ENCODE results near the gene CHRM2.
"Not testable (repeated sequence)": the region's sequence is repeated elsewhere in the genome, so short reads cannot be mapped to it uniquely, and the experiment has no call there.

The CHRM2 gene

DNA sequence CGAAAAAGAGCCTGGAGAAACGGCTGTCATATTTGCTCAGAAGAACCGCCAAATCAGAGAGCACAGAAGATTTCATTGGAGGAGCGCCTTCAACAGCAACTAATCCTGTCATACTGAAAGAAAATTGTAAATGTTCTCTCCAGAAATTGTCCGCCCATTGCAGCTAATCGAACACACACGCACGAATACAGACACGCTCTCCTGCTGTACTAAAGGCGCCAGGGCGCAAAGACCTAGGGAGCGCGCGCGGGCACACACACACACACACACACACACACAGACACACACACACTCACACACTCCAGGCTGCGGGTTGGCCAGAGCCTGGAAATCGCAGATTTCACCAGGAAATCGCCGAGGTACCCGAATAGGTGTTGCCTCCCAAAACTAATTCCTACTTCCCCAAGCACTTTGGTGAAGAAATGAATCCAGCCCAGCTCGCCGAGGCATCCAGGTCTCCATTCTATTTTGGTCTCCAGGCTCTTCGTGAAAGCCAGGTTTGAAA, at the start of gene CHRM2:
Gene CHRM2 (plus strand): TSS at position 157 of the 505 bp plus-strand sequence. CDS start 146,214 bp downstream, outside the sequence.
- no peak for DNase-seq (ENCODE audit: low read depth in 3 of 3)

DNA sequence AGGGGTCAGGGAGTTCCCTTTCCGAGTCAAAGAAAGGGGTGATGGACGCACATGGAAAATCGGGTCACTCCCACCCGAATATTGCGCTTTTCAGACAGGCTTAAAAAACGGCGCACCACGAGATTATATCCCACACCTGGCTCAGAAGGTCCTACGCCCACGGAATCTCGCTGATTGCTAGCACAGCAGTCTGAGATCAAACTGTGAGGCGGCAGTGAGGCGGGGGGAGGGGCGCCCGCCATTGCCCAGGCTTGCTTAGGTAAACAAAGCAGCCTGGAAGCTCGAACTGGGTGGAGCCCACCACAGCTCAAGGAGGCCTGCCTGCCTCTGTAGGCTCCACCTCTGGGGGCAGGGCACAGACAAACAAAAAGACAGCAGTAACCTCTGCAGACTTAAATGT, 37.1 kb upstream of the CHRM2 start:
- not testable (repeated sequence) for DNase-seq (ENCODE audit: low read depth in 3 of 3)

DNA sequence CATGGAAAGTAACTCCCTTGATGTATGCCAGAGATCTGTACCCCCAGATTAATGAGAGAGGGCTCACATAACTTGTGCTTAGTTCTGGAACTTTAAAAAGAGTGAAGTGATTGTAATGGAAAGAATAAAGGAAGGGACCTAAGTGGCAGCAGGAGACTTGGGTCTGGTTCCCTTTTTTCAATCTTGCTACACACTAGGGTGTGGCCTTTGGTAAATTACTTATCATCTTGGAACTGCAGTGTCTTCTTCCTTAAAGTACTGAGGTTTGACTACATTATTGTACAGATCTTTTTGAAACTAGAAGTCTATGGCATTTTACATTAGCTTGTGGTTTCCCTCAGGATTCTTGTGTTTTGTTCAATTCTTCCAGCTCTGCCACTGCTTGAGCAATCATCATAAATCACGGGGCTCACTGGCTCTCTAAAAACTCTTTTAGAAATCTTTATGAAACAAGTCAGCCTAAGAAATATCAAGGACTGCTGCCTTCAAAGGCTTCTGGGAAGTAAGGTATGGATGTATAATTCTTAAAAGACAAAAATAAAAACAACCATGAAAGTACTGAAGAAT, 22.5 kb upstream of the CHRM2 start:
- DNase-seq (ENCODE audit: low read depth in 3 of 3): no peak

DNA sequence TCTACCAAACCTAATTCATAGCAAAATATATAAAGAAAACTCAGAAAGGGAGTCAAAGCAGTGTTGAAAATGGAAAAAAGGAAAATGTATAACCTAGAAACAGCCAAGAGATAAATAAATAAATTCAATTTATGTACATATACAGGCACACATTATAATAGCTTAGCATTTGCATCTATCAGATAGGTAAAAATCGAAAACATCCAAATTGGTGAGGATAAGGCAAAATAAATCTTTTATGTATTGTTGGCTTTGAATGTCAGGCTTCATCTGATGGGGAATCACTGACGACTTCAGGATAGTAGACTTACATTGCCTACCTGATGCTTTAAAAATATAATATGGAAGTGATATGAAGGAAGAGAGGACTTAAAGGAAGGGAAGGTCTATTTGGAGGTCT, 20.6 kb upstream of the CHRM2 start:
- DNase-seq (ENCODE audit: low read depth in 3 of 3): no peak

DNA sequence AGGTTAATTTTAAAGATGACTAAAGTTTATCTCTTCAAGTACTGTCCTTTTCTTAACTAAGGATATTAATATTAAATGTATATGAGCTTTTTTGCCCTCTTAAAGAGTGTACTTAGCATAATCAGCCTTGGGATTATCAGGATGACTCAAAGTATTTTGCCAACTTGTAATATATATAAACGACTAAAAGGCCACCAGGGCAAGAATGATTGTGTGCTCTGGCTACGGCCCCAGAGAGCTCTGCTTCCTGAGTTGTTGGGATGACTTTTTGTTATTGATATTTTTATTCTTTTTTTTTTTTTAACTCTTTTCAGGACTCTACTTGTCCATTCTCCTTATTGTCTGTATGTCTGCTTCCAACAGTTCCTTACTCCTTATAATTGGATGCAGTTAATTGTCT, 14.8 kb upstream of the CHRM2 start:
- no peak for DNase-seq (ENCODE audit: low read depth in 3 of 3)

DNA sequence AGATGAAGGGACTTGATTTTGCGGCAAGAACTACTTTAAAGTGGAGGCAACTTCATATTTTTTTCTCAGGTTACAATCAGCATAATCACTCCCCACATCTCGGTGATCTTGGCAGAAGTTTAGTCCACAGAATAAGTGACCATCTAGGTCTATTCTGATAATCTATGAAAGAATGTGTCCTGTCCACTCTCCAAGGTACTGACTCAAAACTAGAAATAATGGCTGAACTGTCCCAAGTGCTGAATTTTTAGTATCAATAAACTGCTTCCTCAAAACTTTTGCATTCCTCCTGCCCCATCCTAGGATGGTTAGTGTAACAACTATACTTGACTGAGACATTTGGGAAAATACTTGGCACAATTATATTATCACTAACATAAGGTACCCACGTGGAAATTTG, 10.9 kb upstream of the CHRM2 start:
- DNase-seq (ENCODE audit: low read depth in 3 of 3): no peak

DNA sequence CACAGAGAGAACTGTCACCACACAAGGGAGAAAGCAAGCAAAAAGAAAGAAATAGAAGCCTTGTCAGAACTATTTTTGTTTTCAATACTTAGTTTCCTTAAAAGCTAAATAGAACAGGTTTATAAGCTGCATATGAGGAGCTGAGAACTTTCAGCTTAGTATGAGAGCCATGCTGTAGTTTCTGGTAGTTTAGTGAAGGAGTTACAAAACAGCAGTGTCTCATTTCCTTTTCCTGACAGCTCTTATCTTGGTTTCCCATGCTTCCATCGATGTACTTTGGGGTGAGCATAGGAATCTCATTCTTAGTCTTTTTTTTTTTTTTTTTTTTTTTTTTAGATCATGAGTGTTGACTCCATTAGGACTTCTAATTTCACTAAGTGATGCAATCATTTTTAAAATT, 8.6 kb upstream of the CHRM2 start:
- no peak for DNase-seq (ENCODE audit: low read depth in 3 of 3)

DNA sequence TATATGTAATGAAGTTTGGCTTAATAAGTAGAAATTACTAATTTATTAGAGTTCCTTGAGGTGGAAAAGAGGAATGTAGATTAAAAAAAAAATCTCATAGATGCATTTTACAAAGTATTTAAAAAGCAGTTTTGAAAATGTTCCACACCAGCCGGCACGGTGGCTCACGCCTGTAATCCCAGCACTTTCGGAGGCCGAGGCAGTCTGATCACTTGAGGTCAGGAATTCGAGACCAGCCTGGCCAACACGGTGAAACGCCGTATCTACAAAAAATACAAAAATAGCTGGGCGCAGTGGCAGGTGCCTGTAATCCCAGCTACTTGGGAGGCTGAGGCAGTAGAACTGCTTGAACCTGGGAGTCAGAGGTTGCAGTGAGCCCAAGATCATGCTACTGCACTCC, 3.2 kb upstream of the CHRM2 start:
- DNase-seq (ENCODE audit: low read depth in 3 of 3): no peak

DNA sequence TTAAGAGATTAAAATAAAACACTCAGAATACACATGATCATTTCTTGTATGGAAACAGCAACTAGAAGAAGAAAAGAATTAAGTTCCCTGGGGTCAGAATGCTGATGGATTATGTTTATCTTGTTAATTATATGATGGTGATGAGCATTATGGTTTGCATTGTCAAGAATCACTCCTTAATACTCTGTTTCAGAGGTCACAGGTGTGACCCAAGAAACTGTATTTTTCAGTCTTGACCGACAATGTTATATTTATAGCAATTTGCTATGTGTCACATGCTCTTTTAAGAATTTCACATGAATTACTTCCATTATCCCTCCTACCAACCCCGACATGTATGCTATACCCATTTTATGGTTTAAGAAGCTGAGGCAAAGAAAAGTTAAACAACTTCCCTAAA, 2.7 kb upstream of the CHRM2 start:
- no peak for DNase-seq (ENCODE audit: low read depth in 3 of 3)

DNA sequence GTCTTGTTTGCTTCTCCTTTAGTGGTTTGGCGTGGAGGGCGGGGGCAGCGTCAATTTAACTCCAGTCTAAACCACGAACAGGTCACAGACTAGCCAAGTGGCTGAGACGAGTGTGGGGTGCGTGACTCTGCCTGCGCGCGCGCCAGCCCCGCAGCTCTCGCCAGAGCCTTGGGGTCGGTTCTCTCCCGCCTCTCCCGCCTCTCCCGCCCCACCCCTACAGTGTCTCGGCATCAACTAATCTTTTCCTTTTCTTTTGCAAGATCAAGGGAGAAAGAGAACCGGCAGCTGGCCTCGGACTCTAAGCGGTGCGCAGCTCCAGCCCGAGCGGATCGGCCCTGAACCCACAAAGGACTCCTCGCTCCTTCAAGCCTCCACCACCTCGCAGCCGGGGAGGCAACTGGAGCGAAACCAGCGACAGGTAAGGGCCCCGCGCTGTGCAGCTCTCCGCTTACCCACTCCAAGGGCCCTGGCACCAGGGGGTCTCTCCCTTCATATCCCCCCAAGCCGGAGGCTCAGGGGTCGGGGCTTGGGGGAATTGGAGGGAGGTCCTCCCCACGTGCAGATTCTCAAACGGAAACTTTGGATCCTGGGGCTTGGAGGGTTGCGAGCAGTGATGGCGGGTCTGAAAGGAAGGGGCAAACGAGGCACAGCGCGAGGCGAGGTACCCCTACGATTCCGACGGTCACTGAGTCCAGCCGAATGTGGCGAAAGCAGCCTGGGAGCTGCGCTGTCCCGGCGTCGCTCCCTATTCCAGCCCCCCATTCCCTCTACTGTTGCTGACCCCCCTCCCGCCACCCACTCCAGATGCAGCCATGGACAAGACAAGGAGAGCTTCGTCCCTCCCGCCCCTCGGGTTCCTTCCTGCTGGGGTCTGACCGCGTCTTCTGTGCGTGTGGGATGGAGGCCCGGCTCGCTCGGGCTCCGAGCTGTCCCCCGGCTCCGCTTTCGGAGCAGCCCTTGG, 829 bp downstream of the CHRM2 start:
- DNase-seq (ENCODE audit: low read depth in 3 of 3): no peak

DNA sequence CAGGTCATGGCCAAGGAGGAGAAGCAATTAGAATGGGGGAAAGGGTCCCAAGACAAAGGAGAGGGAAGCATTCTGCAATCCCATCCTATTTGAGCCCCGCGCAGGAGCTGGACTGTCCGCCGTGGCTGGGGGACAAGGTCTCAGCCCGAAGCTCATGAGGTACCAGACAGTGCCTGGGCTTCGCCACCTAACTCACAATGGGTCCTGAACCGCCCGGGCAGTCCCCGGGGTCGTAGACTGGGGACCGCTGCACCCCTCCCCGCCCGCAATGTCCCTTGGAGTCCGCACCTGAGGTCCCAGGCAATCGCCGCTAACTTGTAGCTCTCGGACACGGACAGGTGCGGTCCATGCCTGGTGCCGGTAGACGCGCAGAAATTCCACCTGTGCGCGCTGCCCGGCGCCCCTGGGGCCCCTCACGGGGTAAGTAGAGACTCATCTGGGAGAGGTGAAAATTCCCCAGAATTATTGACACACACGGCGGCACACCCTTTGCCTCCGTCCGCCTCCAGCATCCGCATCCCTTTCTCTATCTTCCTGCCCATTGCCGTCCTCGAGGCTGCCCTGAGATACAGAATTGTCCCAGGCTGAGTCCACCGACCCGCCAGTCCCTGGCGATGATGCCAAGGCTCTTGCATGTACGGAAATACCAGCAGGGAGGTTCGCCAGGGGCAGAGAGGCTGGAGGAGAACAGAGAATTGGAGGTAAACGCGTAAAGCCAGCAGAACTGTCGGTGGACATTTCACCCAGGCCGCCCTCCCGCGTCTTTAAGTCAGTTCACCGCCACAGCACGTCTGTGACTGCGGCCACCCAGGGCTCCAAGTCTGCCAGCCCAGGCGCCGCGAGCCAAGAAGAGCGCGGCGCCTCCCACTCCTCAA, 1.8 kb downstream of the CHRM2 start:
- DNase-seq (ENCODE audit: low read depth in 3 of 3): no peak

DNA sequence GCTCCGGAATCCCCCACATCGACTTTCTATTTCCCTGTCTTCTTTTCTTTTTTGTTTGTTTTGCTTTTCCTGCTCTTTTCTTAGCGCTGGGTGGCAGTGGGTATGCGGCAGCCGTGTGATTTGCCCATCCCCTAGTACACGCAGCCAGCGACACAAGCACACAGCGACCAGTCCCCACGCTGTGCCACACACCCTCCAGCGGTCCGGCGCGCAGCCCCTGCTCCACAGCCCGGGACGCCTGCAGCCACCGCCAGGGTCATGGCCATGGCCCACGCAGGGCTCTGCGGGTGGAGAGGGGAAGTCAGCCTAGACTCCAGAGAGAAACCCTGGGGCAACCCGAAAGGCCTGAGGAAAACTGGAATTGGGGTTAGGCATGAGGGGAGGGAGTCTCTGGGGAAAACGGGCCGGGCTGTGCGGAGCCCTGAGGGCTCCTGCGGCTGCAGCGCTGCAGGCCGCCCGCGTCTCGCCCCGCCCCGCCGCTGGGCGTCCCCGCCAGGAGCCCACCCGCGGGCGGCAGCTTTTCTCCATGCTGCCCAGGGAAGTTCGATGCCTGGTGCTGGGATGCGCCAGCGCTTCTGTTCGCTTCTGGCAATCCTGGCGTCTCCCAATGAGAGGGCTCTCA, 2.5 kb downstream of the CHRM2 start:
- no peak for DNase-seq (ENCODE audit: low read depth in 3 of 3)

DNA sequence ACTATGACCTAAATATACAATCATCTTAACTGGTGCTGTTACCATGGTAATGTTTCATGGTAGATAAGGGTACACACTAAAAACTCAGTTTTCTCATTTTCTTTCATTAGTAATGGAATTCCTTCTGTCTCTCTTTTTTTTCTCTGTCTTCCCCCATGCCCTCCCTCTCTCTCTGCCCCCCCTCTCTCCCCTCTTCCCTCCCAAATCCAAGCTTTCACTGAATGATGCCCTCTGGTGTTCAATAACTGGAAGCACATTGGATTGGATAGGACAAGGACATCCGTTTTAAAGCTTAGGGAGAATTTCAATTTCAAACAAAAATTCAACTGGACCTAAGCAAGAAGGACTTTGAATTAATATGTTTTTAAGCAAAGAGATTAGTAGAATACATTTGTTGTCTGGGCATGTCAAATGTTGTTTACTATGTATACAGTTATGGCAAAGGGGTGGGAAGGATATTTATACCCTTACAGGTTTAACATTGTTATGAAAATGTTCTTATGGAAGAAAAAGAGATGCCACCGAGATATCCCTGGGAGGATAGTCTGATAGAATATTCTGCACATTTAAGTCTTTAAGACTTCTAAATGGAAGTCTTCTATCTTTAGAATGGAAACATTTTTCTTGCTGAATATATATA, 6.1 kb downstream of the CHRM2 start:
- no peak for DNase-seq (ENCODE audit: low read depth in 3 of 3)

DNA sequence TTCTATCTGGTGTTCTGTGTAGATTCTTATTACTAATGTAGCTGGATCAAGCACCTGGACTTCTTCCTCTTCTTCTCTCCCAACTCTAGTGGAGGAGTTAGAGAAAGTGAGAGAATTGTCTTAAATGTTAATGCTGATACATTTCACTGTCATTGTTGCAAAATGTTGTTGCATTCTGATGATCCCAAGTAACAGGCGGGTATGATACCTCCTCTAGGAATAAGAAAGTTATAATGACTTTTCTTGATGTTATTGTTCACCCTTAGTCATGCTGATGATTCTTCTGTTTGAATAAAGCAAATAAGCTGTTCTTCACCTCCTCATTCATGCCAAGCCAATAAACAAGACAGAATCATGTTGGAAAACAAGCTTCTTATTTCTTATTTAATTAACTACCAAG, 9.1 kb downstream of the CHRM2 start:
- no peak for DNase-seq (ENCODE audit: low read depth in 3 of 3)

DNA sequence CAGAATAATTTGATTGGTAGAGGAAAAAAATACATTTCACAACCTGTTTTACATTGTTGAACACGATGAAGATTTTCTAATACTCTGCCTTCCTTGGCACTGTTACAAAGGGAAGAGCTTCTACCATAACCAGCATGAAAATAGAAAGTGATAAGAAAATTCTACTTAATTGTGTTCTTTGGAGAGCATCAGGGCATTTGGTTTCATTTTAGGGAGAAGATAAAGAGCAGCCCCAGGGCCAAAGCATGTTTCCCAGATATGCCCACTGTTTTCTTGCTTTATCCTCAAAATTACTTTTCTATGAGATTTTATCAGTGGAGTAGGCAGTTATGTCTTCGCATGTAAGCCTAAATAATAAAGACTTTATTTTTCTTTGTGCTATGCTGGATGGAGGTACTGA, 9.5 kb downstream of the CHRM2 start:
- DNase-seq (ENCODE audit: low read depth in 3 of 3): no peak

DNA sequence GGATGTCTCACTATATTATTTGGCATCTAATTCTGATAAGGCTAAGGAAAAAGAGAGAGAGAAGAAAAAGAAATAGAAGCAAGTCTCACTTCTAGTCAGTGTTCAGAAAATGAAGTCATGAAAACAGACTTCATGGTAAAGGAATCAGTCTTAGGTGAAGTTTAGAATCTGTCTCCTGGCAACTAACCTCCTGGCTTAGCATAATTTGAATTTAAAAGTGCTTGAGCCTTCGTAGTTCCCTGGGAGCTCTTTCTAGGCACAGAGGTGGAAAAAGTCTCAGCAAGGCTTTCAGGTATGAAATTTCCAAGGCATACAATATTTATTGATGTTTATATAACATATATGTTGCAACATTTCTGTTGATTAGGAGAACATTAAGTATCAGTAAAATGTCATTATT, 10.4 kb downstream of the CHRM2 start:
- no peak for DNase-seq (ENCODE audit: low read depth in 3 of 3)

DNA sequence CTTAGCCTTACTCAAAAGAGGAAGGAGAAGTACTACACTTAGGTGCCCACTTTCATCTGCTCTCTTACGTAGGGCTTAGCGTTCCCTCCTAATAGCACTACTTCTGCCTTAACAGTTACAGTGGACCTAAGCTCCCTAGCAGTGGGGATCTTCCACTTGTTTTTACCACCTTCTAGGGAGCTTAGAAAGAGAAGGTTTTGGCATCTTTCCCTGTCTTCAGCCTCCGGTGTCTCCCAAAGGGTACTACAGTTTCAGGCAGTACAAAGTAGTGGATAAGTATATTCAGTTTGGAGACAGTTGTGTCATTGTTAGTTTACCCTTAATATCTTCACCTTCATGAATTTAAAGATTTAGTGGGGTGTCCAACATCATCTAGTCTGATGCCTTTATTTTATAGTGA, 14.6 kb downstream of the CHRM2 start:
- no peak for DNase-seq (ENCODE audit: low read depth in 3 of 3)

DNA sequence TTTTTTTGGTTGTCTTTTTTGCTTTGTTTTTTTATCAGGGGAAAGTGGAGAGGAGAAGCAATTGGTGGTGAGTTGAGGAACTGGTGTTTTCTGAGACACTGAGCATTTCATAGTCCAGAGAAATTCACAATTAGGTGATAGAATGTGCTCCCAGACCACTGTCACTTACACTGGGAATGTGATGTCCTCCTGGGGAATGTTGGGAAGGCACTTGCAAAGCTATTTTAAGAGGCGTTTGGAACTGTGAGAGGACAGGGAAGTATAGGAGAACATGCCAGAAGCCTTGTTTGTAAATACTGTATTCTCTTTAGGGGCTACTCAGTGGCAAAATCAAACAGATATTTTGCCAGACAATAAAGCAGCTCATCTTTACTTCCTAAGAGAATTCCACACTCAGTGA, 16.0 kb downstream of the CHRM2 start:
- DNase-seq (ENCODE audit: low read depth in 3 of 3): no peak

DNA sequence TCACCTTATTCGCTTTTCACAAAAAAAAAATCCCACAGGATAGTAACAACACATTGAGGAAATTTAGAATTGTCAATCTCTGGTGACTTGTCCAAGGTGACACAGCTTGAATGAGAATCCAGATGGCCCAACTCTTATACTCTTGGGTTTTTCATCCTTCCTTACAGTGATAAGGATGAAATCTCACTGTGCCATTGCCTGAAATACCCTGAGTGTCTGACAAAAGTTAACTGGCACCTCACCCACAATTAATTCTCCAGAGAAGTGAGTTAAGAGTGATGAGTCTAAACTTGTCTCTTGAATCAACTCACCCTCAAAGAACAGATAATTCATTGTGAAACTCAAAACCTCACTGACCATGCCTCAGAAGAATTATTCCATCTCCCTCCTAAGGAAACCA, 18.9 kb downstream of the CHRM2 start:
- no peak for DNase-seq (ENCODE audit: low read depth in 3 of 3)

DNA sequence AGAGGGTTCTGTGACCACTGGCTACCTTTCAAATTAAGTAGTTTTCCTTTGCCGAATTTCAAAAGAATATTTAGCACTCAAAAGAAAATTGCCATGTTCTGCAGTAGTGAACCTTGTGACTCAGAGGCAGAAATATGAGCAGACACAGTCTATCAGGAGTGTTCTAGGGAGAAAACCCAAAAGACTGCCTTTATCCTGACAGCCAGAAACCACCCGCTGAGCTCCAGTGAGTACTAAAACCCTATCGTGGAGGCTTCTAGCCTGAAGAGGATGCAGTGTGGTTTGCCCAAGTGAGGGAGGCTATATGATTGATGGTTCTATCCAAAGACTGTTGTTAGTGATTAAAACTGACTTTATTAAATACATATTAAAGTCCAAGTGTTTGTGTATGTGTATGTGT, 21.9 kb downstream of the CHRM2 start:
- no peak for DNase-seq (ENCODE audit: low read depth in 3 of 3)

DNA sequence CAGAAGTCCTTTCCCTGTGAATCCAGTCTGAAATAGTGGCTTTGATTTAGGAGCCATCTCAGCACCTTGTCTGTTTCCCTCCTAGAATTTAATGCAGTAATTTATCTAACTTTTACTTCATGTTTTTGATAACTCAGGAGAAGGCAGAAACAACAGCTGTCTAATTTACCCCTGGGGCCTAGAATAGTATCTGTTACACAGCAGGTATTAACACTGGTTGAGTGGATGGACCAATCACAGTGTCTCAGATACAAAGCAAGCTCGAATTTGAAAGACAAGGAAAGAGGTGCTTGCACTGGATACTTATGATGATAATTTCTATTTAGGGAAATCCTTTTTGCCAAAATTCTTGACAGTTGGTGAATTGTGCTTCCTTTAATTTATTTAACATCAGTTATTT, 23.4 kb downstream of the CHRM2 start:
- DNase-seq (ENCODE audit: low read depth in 3 of 3): no peak

Measured in stimulated activated CD4-positive, alpha-beta T cell treated with anti-CD3 and anti-CD28 coated beads, TNF-alpha, amount 100 ng/mL, for 48 hours (primary cell).